NB4 (cell line): ENCODE data around the gene PPRC1.

Source experiments
- CTCF ChIP-seq: IDR thresholded peaks from one replicate; pipeline ENCODE4 v1.5.1; 2012; ENCODE audit warnings: low read depth, low read length
- POLR2A ChIP-seq: IDR thresholded peaks from 2 replicates; pipeline ENCODE4 v1.6.1; 2011; ENCODE audit warnings: mild to moderate bottlenecking; ENCODE audit not compliant: insufficient read length; ENCODE audit errors: extremely low read depth

GRCh38 chr10:102134416-102134815, 1.6 kb downstream of the PPRC1 start:
- TF ChIP-seq POLR2A = no peak
- no peak for TF ChIP-seq CTCF
